IMR-90 (cell line): ENCODE data around the gene LEKR1. TPM values are rescaled to one million over a fixed set of nuclear protein-coding genes. Genes with fewer than 3 reads are reported as not detected.

Experiments
- ATAC-seq: fragments of 200-7000 bp; cut with Tn5 transposase; 2 replicates; pipeline ENCODE4 v1.9.1; 2020; ENCODE audit warnings: low read depth, mild to moderate bottlenecking, moderate library complexity
- BruUV-seq: library from RNA; stranded (reverse); fragments of 400-500 nt; replicated peaks from 2 replicates; lab custom pipeline; 2021; lab: Mats Ljungman, UMichigan
- CTCF ChIA-PET: fragments of 300-600 bp; formaldehyde crosslinking; extraction: SDS; loops from one replicate; lab custom pipeline; 2021; ENCODE audit warnings: antibody characterized with exemption; lab: Yijun Ruan, JAX
- POLR2A ChIA-PET: fragments of 300-600 bp; sonication (Branson Sonifier 250); formaldehyde crosslinking; loops from one replicate; lab custom pipeline; 2022; ENCODE audit warnings: antibody characterized with exemption; ENCODE audit not compliant: unreplicated experiment; lab: Charles Lee
- DNase-seq: peaks from one replicate; pipeline ENCODE4 v3.0.0; 2013
- H2AFZ ChIP-seq: replicated peaks from 2 replicates; pipeline ENCODE3; 2013; ENCODE audit warnings: low read length, mild to moderate bottlenecking; ENCODE audit not compliant: poor library complexity
- H2AK5ac ChIP-seq: 2 replicates; pipeline ENCODE4 v1.6.1; 2013; ENCODE audit warnings: low read depth, low read length, inconsistent platforms
- H2AK9ac ChIP-seq: replicated peaks from 2 replicates; pipeline ENCODE3; 2013; ENCODE audit warnings: mild to moderate bottlenecking, low read depth, low read length, moderate library complexity; ENCODE audit not compliant: poor library complexity
- H2BK120ac ChIP-seq: 2 replicates; pipeline ENCODE4 v1.6.1; 2013; ENCODE audit warnings: low read depth, low read length, inconsistent platforms
- H2BK15ac ChIP-seq: 3 replicates; pipeline ENCODE4 v1.6.1; 2013; ENCODE audit warnings: low read depth, low read length, inconsistent platforms
- H2BK20ac ChIP-seq: 2 replicates; pipeline ENCODE4 v1.6.1; 2013; ENCODE audit warnings: low read depth, mild to moderate bottlenecking, inconsistent platforms, low read length, moderate library complexity
- H2BK5ac ChIP-seq: 2 replicates; pipeline ENCODE4 v1.6.1; 2013; ENCODE audit warnings: mild to moderate bottlenecking, low read depth, low read length, inconsistent platforms; ENCODE audit not compliant: poor library complexity, severe bottlenecking
- H3K14ac ChIP-seq: replicated peaks from 2 replicates; pipeline ENCODE4 v1.6.1; 2013; ENCODE audit warnings: low read depth, low read length, inconsistent platforms
- H3K18ac ChIP-seq: 2 replicates; pipeline ENCODE4 v1.6.1; 2013; ENCODE audit warnings: low read depth, low read length, control low read depth
- H3K23ac ChIP-seq: 2 replicates; pipeline ENCODE4 v1.6.1; 2013; ENCODE audit warnings: low read depth, low read length, inconsistent platforms
- H3K27ac ChIP-seq: 2 replicates; pipeline ENCODE4 v1.5.1; 2013; ENCODE audit warnings: mild to moderate bottlenecking, control low read depth, low read length; ENCODE audit not compliant: insufficient read depth
- H3K27me3 ChIP-seq: 2 replicates; pipeline ENCODE4 v1.6.1; 2013; ENCODE audit warnings: low read length; ENCODE audit not compliant: control insufficient read depth, insufficient read depth
- H3K36me3 ChIP-seq: 2 replicates; pipeline ENCODE4 v1.6.1; 2013; ENCODE audit warnings: low read length, mixed read lengths; ENCODE audit not compliant: control insufficient read depth, insufficient read depth
- H3K4ac ChIP-seq: 2 replicates; pipeline ENCODE4 v1.6.1; 2013; ENCODE audit warnings: low read depth, low read length, inconsistent platforms
- H3K4me1 ChIP-seq: 2 replicates; pipeline ENCODE4 v1.6.1; 2013; ENCODE audit warnings: low read length, mixed read lengths; ENCODE audit not compliant: control insufficient read depth, insufficient read depth
- H3K4me2 ChIP-seq: 2 replicates; pipeline ENCODE4 v1.6.1; 2013; ENCODE audit warnings: low read depth, mild to moderate bottlenecking, control low read depth, low read length, moderate library complexity
- H3K4me3 ChIP-seq: 2 replicates; pipeline ENCODE4 v1.5.1; 2013; ENCODE audit warnings: low read depth, mild to moderate bottlenecking, control low read depth, low read length, moderate library complexity; ENCODE audit not compliant: insufficient read depth
- H3K56ac ChIP-seq: 2 replicates; pipeline ENCODE4 v1.6.1; 2013; ENCODE audit warnings: low read length, inconsistent platforms; ENCODE audit not compliant: insufficient read depth; ENCODE audit errors: extremely low read depth
- H3K79me1 ChIP-seq, 2 experiments: 2 replicates each; pipeline ENCODE4 v1.6.1; 2013; ENCODE audit warnings: low read length in 2 of 2, inconsistent platforms in 1 of 2, low read depth in 1 of 2
- H3K9ac ChIP-seq: 2 replicates; pipeline ENCODE4 v1.6.1; 2013; ENCODE audit warnings: low read depth, low read length, control low read depth
- H3K9me1 ChIP-seq: 2 replicates; pipeline ENCODE4 v1.6.1; 2013; ENCODE audit warnings: low read length, inconsistent platforms; ENCODE audit not compliant: insufficient read depth
- H3K9me3 ChIP-seq: 2 replicates; pipeline ENCODE4 v1.6.1; 2013; ENCODE audit warnings: low read length; ENCODE audit not compliant: control insufficient read depth, insufficient read depth
- H4K20me1 ChIP-seq: 2 replicates; pipeline ENCODE4 v1.6.1; 2013; ENCODE audit warnings: low read length, inconsistent platforms; ENCODE audit not compliant: insufficient read depth
- H4K5ac ChIP-seq: 2 replicates; pipeline ENCODE4 v1.6.1; 2013; ENCODE audit warnings: mild to moderate bottlenecking, low read depth, low read length, control low read depth
- H4K8ac ChIP-seq, 2 experiments: 2 replicates each; pipeline ENCODE4 v1.6.1; 2013; ENCODE audit warnings: low read depth in 2 of 2, low read length in 2 of 2, control low read depth in 1 of 2, inconsistent platforms in 1 of 2
- H4K91ac ChIP-seq: 2 replicates; pipeline ENCODE4 v1.6.1; 2013; ENCODE audit warnings: low read depth, low read length, inconsistent platforms; ENCODE audit not compliant: insufficient read depth
- BHLHE40 ChIP-seq: fragments of 150-350 bp; IDR thresholded peaks from 2 replicates; pipeline ENCODE4 v1.6.1; 2016; ENCODE audit warnings: mild to moderate bottlenecking, low read depth, low read length
- CEBPB ChIP-seq: IDR thresholded peaks from 2 replicates; pipeline ENCODE4 v1.6.1; 2012; ENCODE audit warnings: low read depth, low read length, improper control_type of control experiment
- CHD1 ChIP-seq: IDR thresholded peaks from 2 replicates; pipeline ENCODE4 v1.6.1; 2012; ENCODE audit warnings: low read depth, low read length, improper control_type of control experiment
- FOS ChIP-seq: fragments of 150-350 bp; IDR thresholded peaks from 2 replicates; pipeline ENCODE4 v1.6.1; 2016; ENCODE audit warnings: low read depth, low read length
- MAFK ChIP-seq: IDR thresholded peaks from 2 replicates; pipeline ENCODE4 v1.6.1; 2012; ENCODE audit warnings: low read depth, low read length, improper control_type of control experiment
- MAZ ChIP-seq: IDR thresholded peaks from 2 replicates; pipeline ENCODE4 v1.6.1; 2012; ENCODE audit warnings: low read depth, mild to moderate bottlenecking, low read length, improper control_type of control experiment, moderate library complexity, borderline replicate concordance
- MXI1 ChIP-seq: IDR thresholded peaks from 2 replicates; pipeline ENCODE4 v1.6.1; 2012; ENCODE audit warnings: low read depth, mild to moderate bottlenecking, low read length, moderate library complexity, borderline replicate concordance
- NFE2L2 ChIP-seq: fragments of 150-350 bp; IDR thresholded peaks from 2 replicates; pipeline ENCODE4 v1.6.1; 2016; ENCODE audit warnings: low read depth, mild to moderate bottlenecking, low read length
- POLR2A ChIP-seq: IDR thresholded peaks from 2 replicates; pipeline ENCODE4 v1.6.1; 2012; ENCODE audit warnings: mild to moderate bottlenecking, low read depth, low read length
- RAD21 ChIP-seq: IDR thresholded peaks from 2 replicates; pipeline ENCODE4 v1.6.1; 2012; ENCODE audit warnings: low read length, improper control_type of control experiment
- RCOR1 ChIP-seq: IDR thresholded peaks from 2 replicates; pipeline ENCODE4 v1.6.1; 2012; ENCODE audit warnings: mild to moderate bottlenecking, low read length, improper control_type of control experiment; ENCODE audit not compliant: insufficient replicate concordance
- RFX5 ChIP-seq: IDR thresholded peaks from 2 replicates; pipeline ENCODE4 v1.8.0; 2012; ENCODE audit warnings: low read depth, mild to moderate bottlenecking, low read length, moderate library complexity
- SMC3 ChIP-seq: fragments of 150-350 bp; IDR thresholded peaks from 2 replicates; pipeline ENCODE4 v1.6.1; 2016; ENCODE audit warnings: low read depth, mild to moderate bottlenecking, antibody characterized with exemption, low read length, moderate library complexity
- dilution Hi-C: fragments of 300-500 bp; cut with HindIII; formaldehyde crosslinking; loops from one replicate; pipeline ENCODE4 v1.14.3; 2018; ENCODE audit warnings: low sequenced_read_pairs; ENCODE audit not compliant: unreplicated experiment
- in situ Hi-C: fragments of 300-500 bp; cut with MboI; formaldehyde crosslinking; loops from 3 replicates; pipeline ENCODE4 v1.14.3; 2019; ENCODE audit warnings: low sequenced_read_pairs, inconsistent platforms, mixed read lengths
- intact Hi-C: fragments of 100-400 bp; cut with micrococcal nuclease; formaldehyde crosslinking; loops from 2 replicates; pipeline ENCODE4 v1.10.0; 2022
- polyA plus RNA-seq, 3 experiments: library from polyadenylated mRNA; depleted of rRNA; stranded (reverse); fragments of >200 nt; gene quantifications; 2 replicates each; pipeline ENCODE4 v1.2.3, GENCODE V29; 2012; ENCODE audit warnings: low replicate concordance in 1 of 3
- total RNA-seq: library from RNA; depleted of rRNA; stranded (reverse); fragments of >200 nt; gene quantifications from 2 replicates; pipeline ENCODE4 v1.2.3, GENCODE V29; 2012
- TF ChIP-seq, protein P1 (sequence below): fragments of 150-350 bp; IDR thresholded peaks from 2 replicates; pipeline ENCODE4 v1.6.1; 2016; ENCODE audit warnings: low read depth, mild to moderate bottlenecking, low read length, moderate library complexity, borderline replicate concordance
- TF ChIP-seq, protein P2 (sequence below): fragments of 150-350 bp; IDR thresholded peaks from 2 replicates; pipeline ENCODE4 v1.6.1; 2017; ENCODE audit warnings: mild to moderate bottlenecking, antibody characterized with exemption, low read length, low read depth
- TF ChIP-seq, protein P3 (sequence below): conservative IDR thresholded peaks from 2 replicates; pipeline ENCODE4 v1.5.1; 2012; ENCODE audit warnings: mild to moderate bottlenecking, low read depth, low read length, improper control_type of control experiment

LEKR1 gene
- total and polyA plus RNA-seq, 2 of the 4 experiments (the other 2 are of a cell fraction): 0.19 to 0.36 TPM

DNA sequence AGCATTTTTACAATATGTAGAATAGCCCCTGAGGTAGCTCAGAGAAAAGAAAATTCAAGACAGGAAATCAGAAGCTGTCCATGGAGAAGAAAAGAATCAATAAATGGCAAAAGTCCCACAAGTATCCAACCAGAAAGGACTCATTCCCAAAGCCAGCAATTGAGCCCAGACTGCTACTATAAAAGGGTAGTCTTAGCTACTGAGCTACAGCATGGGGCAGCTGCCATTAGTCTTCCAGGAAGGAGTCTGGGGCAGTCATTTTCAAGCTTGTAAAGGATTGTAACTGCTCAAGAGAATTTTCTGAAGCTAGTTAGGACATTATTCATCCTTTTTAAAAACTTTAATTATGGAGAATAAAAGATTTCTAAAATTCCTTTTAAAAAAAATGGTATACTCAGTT is 10.5 kb downstream of the LEKR1 start:
- H3K14ac ChIP-seq: peak overlapping the region; percentile 25; the same call in 1 of the 2 replicates
- H4K5ac ChIP-seq: no peak overlapping the region
- no peak overlapping the region for H4K91ac ChIP-seq
- intact Hi-C loops: no loop called here
- no peak overlapping the region for H3K27ac ChIP-seq
- H3K4me2 ChIP-seq: no peak overlapping the region
- no peak overlapping the region for H3K9ac ChIP-seq
- H2BK5ac ChIP-seq: no peak overlapping the region
- H3K56ac ChIP-seq: no peak overlapping the region
- TF ChIP-seq, protein P1, sequence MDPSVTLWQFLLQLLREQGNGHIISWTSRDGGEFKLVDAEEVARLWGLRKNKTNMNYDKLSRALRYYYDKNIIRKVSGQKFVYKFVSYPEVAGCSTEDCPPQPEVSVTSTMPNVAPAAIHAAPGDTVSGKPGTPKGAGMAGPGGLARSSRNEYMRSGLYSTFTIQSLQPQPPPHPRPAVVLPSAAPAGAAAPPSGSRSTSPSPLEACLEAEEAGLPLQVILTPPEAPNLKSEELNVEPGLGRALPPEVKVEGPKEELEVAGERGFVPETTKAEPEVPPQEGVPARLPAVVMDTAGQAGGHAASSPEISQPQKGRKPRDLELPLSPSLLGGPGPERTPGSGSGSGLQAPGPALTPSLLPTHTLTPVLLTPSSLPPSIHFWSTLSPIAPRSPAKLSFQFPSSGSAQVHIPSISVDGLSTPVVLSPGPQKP: no peak
- TF ChIP-seq CEBPB (no peak), MXI1 (no peak), SMC3 (no peak), FOS (no peak), MAFK (no peak), POLR2A (no peak), MAZ (no peak), CHD1 (no peak), NFE2L2 (no peak), RCOR1 (no peak), RFX5 (no peak), RAD21 (no peak), BHLHE40 (no peak)
- TF ChIP-seq, protein P2, sequence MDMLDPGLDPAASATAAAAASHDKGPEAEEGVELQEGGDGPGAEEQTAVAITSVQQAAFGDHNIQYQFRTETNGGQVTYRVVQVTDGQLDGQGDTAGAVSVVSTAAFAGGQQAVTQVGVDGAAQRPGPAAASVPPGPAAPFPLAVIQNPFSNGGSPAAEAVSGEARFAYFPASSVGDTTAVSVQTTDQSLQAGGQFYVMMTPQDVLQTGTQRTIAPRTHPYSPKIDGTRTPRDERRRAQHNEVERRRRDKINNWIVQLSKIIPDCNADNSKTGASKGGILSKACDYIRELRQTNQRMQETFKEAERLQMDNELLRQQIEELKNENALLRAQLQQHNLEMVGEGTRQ: no peak
- TF ChIP-seq, protein P3, sequence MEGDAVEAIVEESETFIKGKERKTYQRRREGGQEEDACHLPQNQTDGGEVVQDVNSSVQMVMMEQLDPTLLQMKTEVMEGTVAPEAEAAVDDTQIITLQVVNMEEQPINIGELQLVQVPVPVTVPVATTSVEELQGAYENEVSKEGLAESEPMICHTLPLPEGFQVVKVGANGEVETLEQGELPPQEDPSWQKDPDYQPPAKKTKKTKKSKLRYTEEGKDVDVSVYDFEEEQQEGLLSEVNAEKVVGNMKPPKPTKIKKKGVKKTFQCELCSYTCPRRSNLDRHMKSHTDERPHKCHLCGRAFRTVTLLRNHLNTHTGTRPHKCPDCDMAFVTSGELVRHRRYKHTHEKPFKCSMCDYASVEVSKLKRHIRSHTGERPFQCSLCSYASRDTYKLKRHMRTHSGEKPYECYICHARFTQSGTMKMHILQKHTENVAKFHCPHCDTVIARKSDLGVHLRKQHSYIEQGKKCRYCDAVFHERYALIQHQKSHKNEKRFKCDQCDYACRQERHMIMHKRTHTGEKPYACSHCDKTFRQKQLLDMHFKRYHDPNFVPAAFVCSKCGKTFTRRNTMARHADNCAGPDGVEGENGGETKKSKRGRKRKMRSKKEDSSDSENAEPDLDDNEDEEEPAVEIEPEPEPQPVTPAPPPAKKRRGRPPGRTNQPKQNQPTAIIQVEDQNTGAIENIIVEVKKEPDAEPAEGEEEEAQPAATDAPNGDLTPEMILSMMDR: no peak
- H2AFZ ChIP-seq: no peak overlapping the region
- no TSS peak for BruUV-seq
- ATAC-seq (no peak), DNase-seq (no peak)
- ChIA-PET CTCF (no interaction called here), POLR2A (no interaction called here)
- no peak overlapping the region for H2BK120ac ChIP-seq
- dilution Hi-C loops: no loop called here
- H2AK9ac ChIP-seq: no peak overlapping the region
- H3K9me1 ChIP-seq: no peaks in the 10 kb centered on the region
- H3K36me3 ChIP-seq: no peaks in the 10 kb centered on the region
- H2AK5ac ChIP-seq: no peak overlapping the region
- H3K23ac ChIP-seq: peak overlapping the region; percentile 45; the same call in 1 of the 2 replicates
- no peaks in the 10 kb centered on the region for H3K27me3 ChIP-seq
- no peak overlapping the region for H3K4ac ChIP-seq
- H3K79me1 ChIP-seq: no peaks in the 10 kb centered on the region
- no peak overlapping the region for H4K8ac ChIP-seq
- H3K4me1 ChIP-seq: peaks cover 3% of the 10 kb centered on the region; the same call in 1 of the 2 replicates
- in situ Hi-C loops: loop anchor here (25.0 kb wide), 1 partner anchor 299 kb away; no protein-coding TSS in a partner anchor
- H2BK15ac ChIP-seq: no peak overlapping the region
- H3K4me3 ChIP-seq: no peak overlapping the region
- H3K9me3 ChIP-seq: no peaks in the 10 kb centered on the region
- H2BK20ac ChIP-seq: no peak overlapping the region
- no peaks in the 10 kb centered on the region for H4K20me1 ChIP-seq
- no peak overlapping the region for H3K18ac ChIP-seq
